Pulmonary artery endothelial cell (primary cell): Measurements from ENCODE around the gene LGR6. TPM values are rescaled to one million over a fixed set of nuclear protein-coding genes. Genes with fewer than 3 reads are reported as not detected.
"Not testable (repeated sequence)": the region's sequence is repeated elsewhere in the genome, so short reads cannot be mapped to it uniquely, and the experiment has no call there.

Source experiments
- DNase-seq: peaks from one replicate; pipeline ENCODE4 v3.0.0-alpha.2; 2011; ENCODE audit warnings: low read depth, low spot score
- total RNA-seq: library from RNA; depleted of rRNA; stranded (reverse); fragments of >200 nt; gene quantifications from 2 replicates; pipeline ENCODE4 v1.2.3, GENCODE V29; 2014

The LGR6 gene
- total RNA-seq, 1 donor from 2014 or later = not detected

DNA sequence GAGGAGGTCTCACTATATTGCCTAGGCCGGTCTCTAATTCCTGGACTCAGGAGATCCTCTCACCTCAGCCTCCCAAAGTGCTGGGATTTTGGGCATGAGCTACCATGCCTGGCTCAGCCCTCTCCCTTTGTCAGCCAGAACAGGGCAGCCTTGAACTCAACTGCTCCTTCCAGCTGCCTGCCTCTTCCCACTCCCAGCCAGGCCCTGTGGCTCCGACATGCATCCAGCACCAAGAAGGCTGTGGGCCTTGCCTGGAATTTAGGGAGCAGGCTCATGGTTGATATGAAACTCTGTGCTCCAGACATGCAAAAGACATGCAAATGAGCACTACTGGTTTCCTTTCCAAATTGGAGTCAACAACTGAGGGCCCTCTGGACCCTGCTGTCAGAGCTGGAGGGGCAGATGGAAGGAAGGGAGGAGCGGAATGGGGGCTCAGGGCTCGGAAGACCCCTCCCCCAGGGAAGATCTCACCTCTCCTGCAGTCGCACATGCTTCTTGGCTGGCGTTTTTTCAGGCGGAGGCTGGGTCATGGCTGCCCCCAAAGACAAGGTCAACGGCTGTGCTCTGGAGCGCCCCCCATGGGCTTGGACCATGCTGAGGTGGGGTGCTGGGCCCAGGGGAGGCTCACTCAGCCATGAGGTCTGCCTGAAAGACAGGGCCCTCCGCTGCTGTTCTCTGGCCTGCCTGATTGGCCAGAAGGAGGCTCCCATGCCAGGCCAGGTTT, 34.6 kb upstream of the LGR6 start:
- DNase-seq = no peak

DNA sequence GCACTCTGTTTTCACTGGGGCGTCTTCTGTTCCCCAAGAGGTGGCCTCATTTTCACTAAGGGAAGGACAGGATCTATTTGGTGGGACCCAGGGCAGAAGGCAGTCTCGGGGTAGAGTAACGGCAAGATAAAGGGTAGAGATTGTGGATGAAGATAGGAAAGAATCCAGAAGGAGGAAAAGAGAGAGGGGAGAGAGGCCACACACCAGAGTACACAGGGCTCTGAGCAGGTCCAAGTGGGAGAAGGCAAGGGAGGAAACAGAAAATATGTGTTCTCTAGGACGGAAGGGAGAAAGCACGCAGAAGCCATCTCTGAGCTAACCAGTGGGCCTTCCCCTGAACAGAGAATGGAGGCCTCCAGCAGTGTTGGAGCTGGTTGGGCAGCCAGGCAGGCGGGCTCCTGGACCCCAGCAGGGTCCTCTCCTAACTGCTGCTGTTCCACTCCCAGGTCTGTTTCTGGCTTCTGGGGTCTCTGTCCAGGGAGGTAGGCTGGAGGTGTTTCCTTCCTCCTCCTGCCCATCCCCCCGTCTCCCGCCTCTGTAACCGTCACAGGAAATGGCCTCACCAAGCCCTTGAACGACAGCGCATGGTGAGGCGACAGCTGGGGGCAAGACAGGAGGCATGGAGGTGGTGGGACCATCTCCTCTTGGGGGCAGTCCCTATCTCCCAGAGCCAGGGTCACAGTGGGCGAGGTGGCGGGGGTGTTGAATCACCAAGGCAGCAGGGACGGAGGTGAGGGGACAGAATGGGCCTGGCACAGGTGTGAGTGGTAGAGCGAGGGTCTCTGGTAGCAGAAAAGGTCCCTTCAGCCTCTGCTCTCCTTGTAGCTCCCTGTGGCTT, 33.8 kb upstream of the LGR6 start:
- no peak for DNase-seq

DNA sequence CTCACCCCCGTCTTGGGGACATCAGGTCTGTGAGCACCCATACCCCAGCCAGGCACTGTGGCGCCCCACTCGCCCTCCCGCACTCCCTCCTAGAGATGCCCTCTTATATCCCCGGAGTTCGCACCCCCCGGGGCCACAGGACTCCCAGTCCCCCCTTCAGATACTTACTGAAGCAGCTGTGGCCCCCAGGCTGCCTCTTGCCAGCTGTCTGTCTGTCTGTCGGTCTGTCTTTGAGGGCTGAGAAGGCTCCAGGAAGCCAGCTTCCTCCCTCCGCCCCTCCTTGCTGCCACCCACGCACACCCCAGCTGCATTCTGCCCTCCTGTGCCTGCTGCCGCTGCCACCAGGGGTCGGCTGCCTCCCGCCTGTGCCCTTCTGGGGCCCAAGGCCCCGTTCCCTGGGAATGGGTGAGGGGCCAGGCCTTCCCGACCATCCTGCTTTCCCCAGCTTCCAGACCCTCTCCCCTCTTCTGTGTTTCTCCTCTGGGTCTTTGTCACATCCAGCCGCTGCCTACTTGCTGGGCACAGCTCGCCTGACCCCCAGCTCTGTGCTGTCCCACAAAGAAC, 33.1 kb upstream of the LGR6 start, which contains the start of gene PTPN7:
TSS of gene PTPN7 (minus strand) at position 226 of the 564 bp plus-strand sequence. CDS start 1,200 bp downstream, outside the sequence.
- no peak for DNase-seq

DNA sequence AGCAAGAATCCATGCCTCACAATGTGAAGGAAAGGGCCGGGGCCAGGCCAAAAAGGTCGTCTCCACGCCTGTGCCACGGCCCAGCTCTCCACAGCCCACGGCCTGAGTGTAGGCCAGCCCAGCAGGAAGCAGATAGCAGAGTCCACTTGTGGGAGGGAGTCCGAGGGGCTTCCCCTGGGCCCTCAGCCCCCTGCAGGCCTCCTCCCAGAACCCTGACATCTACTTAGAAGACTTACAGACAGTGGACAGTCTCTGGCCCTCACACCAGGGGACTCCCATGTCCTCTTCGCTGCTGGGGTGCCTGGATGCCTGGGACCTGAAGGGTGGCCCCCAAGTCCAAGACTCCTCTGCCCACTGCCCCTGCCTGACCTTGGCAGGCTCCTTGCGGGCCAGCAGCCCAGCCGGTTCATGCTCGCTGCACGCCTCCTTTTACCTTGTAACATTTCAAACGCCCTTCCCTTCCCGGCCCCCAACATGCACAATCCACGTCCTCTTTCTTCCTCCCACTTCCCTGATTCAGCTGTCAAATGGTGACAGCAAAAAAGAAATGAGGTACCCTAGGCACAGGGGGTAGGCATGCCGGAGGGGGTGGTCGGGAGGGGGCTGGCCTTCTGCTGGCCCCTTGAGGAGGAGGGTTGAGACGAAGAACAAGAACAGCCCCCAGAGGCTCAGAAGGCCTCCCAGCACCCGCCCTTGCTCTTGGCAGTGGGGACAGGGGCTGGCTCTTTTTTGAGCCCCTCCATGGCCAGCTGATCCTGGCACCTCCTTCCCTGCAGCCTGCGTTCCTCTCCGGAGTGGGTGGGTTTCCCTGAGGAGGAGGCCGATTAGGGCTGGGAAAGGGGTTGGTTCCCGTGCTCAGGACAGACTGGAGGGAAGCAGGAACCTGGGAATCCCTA, 32.2 kb upstream of the LGR6 start:
- no peak for DNase-seq

DNA sequence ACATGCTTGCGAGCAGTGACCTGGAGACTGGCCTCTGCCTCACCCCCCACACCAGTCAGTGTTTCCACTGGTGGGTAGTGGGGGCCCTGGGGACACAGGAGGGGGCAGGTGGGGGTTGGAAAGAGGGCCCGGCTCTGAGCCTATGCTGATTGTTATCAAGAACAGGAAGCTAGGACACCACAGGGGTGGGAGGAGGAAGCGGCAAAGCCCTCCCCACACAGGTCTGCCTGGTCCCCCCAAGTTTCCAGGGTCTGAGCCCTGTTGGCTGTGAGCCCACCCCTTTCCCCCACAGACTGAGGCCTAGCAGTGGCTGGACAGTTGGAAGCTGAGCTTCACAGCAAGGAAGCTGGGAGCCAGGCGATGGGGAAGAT, 31.6 kb upstream of the LGR6 start:
- DNase-seq = no peak

DNA sequence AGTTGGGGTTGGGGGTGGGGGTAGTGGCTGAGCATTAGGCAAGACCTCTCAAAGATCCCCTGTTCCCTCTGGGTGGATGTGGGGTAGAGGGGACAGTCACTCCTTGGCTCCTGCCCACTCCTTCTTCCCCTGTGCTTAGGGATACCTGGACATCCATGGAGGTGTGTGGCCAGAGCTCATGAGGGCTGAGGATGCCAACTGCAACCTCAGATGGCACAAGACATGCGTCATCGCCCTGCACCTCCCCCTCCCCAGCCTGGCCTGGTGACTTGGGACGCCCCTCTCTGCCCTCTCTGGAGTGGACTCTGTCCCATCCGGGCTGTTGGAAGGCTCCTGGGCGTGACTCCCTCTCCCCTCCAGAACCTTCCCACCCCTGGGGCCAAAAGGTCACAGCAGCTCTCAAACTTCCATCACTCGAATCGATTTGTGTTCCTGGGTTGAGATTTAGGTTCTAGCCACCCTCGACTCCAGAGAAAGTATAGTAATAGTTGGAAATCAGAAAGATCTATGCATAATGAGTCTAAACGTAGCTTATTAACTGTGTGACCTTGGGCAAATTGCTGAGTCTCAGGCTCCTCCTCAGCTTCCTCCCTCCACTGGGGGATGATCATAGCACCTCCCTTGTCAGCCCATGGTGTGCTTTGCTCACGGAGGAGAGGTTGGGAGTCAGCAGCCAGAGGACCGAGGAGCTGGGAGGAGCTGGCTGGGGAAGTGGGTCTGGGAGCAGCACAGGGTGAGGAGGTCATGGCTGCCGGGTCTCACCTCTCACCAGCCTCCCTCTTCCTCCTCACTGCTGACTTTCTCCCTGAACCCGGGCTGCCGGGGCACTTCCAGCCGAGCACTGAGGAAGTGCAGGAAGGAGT, 30.9 kb upstream of the LGR6 start:
- no peak for DNase-seq

DNA sequence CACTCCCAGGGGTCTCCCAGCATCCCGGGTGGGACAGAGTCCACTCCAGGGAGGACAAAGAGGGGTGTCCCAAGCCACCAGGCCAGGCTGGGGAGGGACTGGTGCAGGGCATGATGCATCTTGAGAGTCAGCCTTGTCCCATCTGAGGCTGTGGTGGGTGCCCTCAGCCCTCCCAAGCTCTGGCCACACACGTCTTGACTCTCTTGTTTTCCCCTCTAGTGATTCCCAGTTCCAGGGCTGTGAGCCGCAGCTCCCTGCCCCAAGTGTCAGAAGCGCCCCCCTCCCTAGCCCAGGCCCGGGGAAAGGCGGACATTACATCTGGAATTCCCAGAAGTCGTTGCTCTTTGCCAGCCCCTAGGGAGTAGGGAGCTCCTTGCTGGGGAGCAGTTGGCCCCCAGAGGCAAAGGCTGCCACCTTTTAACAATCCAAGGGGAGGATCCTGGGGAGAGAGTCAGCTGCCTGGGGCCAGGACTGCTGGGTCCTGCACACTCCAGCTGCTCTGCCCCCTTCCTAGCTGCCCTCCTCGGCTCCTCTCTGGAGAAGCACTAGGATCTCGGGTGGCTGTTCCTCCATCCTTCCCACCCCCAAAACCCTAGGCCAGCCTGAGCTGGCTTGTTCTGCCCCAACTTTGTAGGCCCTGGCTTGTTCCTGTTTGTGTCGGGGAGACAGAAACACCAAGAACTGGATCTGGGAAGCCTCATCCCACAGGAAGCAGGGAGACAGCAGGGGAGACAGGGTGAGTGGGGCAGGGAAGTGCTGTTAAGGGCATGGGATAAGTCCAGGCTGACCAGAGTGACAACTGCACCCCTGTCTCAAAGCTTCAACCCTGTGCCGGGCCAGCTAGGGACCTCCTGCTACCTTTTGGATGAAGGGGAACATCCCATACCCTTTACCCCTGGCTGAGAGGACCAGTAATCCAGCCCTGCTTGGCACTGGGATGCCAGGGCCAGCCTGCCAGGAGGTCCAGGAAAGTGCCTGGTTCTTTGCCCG, 30.0 kb upstream of the LGR6 start:
- DNase-seq = no peak

DNA sequence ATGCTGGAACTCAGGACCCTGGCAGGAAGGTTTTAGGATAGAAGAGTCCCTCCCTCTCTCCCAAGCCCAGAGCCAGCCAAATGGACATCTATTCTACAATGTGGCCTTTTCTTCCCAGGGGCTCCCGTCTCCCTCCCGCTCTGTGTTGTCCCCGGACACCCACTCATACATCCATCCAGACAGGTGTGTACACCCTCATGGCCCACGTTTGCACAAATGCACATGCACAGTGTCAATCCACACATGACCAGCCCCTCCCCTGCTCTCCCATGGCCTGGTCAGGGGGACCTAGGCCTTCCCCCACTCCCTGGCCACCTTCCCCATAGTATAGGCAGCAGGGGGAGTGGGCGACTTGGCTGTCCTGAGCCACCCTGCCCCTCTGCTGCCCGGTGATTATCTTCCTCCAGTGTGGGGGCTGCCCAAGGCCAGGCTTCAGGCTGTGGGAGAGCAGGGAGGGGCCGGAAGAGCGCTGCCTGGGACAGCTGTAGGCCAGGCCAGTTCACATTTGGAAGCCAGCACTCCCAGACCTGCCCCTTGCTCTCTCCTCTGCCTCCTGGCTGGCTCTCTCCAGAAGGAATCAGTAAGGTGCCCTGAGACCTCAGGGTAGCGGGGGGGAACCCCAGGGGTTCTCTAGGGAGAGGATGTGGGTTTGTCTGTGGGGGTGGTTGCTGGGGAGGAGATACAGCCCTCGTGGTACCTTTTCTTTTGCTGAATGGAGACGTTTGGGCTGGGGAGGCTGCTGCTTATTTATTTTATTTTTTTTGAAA, 29.1 kb upstream of the LGR6 start:
- DNase-seq = no peak

DNA sequence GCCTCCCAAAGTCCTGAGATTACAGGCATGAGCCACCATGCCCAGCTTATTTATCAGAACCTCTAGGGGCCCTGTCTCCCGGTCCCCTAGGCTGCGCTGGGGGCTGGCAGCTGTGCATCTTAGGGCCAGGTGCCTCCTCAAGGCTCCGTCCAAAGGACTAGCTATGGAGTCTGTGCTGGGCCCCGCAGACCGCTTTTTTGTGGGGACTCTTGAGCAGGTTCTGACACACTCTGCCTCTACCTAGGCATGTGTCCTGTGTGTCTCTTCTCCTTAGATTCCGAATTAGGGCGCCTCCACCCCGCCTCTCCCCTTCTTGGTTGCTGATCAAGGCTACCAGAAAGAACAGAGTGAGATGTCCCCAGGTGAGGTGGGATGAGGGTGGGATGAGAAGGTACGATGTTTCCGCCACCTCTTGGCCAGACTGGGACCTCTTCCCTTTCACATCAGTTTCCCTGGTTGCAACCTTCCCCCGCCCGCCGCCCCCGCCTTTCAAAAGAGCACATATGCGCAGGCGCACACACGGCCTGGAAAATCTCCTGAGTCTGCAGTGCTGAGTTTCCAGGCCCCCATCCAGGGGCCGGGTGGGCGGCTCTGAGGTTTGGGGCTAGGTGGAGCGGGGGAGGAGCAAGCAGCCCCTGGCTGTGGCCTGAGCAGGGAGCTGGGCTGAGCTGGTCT, 28.2 kb upstream of the LGR6 start:
- no peak for DNase-seq

DNA sequence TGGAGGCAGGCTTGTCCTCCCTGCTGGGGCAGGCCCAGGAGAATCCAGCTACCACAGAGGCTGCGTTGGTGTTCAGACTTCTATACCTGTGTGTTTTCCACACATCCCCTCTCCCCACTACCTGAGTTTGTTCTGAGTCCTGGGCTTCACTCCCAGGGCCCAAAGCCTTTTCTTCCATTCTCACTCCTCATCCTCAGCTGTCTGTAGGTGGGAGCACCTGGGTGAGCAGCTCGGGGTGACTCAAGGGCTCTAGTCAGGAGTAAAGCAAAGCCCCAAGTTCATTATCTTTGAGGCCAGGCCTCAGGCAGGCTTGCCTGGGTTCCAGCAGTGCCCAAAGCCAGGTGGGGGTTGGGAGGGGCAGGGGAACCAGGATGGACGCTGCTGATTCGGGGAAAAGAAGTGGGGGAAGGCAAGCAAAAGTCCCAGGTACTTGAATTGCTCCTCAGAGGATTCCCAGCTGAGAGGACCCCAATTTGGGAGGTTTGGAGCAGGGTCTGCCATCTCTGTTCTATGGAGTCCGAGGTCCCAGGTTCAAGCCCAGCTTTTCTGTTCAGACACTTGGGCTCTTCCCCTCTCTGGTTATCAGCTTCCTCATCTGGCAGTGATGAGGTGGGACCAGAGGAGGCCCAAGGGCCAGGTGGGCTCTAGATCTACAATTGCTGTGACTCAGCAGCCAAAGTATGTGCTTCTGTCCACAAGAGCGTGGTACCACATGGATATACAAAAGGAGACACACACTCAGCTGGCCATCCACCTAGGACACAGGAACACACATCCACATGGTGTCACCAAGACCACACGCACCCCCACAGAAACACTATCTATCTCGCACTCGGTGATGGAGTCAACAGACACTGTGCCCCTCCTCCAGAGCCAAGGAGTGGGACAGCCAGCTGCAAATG, 27.4 kb upstream of the LGR6 start:
- DNase-seq = no peak

DNA sequence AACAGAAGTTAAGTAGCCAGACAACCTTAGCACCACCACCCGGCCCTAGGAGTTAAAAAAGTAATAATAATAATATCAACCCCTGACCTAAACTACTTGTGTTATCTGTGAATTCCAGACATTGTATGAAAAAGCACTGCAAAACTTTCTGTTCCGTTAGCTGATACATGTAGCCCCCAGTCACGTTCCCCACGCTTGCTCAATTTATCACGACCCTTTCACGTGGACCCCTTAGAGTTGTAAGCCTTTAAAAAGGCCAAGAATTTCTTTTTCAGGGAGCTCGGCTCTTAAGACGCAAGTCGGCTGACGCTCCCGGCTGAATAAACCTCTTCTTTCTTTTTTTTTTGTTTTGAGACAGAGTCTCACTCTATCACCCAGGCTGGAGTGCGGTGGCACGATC, 26.5 kb upstream of the LGR6 start:
- DNase-seq = not testable (repeated sequence)

DNA sequence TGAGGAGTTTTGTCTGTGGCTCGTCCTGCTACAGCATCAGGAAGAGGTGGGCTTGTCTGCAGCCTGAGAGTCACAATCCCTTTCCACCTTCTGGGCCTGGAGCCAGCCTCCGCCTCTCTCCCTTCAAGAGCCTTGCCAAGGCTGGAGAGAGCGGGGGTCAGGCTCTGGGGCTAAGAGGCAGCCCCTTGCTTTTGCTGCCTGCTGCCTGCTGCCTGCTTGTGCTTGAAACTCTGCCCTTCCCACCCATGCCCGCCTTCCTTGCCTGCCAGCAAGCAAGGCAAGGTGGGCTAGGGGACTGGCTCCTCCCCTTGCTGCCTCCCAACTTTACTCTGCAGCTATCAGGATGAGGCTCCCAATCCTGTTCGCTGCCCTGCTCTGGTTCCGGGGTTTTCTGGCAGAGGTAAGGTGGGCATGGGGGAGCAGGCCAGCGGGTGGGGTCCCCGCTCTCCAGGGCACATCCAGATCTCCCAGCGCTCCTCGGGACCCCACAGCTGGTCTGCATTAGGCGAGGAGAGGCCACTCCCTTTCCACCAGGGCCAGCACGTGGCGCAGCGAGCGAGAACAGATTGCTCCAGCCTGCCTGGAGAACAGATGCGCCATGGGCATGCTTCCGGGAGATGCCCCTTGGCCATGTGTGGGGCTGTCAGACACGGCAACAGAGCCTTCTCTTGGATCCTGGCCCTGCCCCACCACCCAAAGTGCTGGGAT, 25.7 kb upstream of the LGR6 start:
- no peak for DNase-seq

DNA sequence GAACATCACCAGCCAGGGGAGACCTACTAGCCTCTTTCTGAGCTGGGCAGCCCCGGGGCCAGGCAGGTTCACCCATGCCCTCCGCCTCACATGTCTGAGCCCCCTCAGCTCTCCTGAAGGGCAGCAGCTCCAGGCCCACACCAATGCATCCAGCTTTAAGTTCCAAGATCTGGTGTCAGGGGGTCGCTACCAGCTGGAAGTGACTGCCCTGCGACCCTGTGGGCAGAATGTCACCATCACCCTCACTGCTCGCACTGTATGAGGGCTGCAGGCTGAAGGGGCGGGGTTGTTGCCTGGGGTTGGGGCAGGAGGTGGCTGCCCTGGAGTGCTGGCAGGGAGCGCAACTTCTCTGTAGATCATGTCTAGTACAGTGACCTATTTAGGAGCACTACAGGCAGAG, 24.7 kb upstream of the LGR6 start:
- DNase-seq = no peak

DNA sequence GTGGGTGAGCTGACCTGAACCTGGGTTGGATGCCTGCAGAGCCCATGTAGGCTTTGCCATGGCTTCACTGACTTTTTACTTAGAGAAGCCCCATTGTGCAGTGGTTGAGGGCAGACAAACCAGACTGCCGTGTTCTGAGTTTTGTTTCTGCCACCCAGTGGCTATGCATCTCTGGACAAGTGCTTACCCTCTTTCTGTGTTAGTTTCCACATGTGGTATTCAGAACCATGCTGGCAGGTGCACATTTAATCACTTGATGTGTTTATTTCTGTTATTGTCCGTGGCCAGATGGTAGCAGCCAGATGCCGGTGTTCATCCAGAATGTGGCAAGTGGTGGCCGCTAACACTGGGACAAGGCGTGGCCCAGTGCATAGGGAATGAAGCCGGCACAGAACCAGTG, 22.9 kb upstream of the LGR6 start:
- no peak for DNase-seq

DNA sequence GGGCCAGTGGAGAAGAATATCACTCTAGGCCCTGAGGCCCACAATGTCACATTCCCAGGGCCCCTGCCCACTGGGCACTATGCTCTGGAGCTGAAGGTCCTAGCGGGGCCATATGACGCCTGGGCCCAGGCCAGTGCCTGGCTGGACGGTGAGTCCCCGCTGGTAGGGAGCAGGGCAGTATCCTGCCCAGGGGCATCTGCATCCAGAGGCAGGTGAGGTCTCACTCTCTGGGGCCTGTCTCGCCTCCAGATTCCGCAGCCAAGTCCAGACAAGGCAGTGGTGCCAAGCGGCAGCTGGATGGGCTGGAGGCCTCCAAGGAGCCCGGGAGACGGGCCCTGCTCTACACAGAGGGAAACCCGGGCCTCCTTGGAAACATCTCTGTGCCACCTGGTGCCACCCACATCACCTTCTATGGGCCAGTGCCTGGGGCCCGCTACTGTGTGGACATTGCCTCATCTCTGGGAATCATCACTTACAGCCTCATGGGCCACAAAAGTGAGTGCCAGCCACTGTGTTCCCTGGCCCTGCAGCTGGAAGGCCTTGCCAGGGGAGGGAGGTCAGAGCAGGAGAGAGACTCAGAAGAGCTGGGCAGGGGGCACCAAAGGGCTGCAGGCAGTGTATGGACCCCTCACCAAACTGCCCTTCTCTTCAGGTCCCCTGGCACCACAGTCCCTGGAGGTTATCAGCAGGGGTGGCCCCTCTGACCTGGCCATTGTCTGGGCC, 22.1 kb upstream of the LGR6 start:
- no peak for DNase-seq

DNA sequence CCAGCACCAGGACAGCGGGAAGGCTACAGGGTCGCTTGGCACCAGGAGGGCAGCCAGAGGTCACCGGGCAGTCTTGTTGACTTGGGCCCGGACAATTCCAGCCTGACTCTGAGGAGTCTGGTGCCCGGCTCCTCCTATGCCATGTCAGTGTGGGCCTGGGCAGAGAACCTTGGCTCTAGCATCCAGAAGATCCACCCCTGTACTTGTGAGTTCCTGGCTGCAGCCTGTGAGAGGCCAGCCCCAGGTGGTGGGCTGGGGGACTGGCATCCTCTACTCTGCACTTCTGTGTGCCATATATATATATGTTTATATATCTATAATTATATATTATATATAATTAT, 21.6 kb upstream of the LGR6 start:
- no peak for DNase-seq
